ENCODE data around the gene PEAK1. TPM values are rescaled to one million over a fixed set of nuclear protein-coding genes. Genes with fewer than 3 reads are reported as not detected.

PEAK1 gene
- total and polyA plus RNA-seq, 2 donors (not counting 1 experiment from before 2014, with no cell fraction given), result 61.0 to 91.8 TPM

GRCh38 chr15:77144026-77144425 lies 275.9 kb downstream of the PEAK1 start:
- H3K4me1 ChIP-seq (ENCODE audit: control insufficient read depth, extremely low read depth, insufficient read depth, low read length), result peaks cover 30% of the 10 kb centered on the region
- no peaks in the 10 kb centered on the region for H3K27me3 ChIP-seq (ENCODE audit: control insufficient read depth, insufficient read depth, low read length)
- H3K36me3 ChIP-seq (ENCODE audit: control insufficient read depth, insufficient read depth, low read length), result no peaks in the 10 kb centered on the region
- DNase-seq (ENCODE audit: low read depth in 2 of 2), result peak; percentile 46 to 75
- no peaks in the 10 kb centered on the region for H3K9me3 ChIP-seq (ENCODE audit: control insufficient read depth, insufficient read depth, low read depth, low read length)
- peak overlapping the region in 2 of 4 experiments; percentile 10 to 13 for H3K4me3 ChIP-seq (replicated peaks in 1 of 4; ENCODE audit: control extremely low read depth in 1 of 4, insufficient read depth in 1 of 4, low read depth in 3 of 4, low read length in 4 of 4)
- no peaks in the 10 kb centered on the region for H3K79me2 ChIP-seq (ENCODE audit: control insufficient read depth, insufficient read depth, low read length)
- no peak overlapping the region for H2AFZ ChIP-seq (ENCODE audit: low read length)
- peak overlapping the region; percentile 95 for H3K27ac ChIP-seq (ENCODE audit: insufficient read depth, low read length)
- H3K4me2 ChIP-seq (ENCODE audit: extremely low read depth, insufficient read depth, low read length), result peak overlapping the region; percentile 95
- TF ChIP-seq CTCF (conservative IDR thresholded peaks at IDR 0.05 in 1 of 2, IDR thresholded peaks at IDR 0.05 in 1 of 2; ENCODE audit: low read depth in 1 of 2, low read length in 2 of 2) (no peak), EZH2 (IDR thresholded peaks at IDR 0.05; ENCODE audit: low read length, missing control alignments) (no peak)
- peak overlapping the region; percentile 36 for H3K9ac ChIP-seq (ENCODE audit: insufficient read depth, low read length)
- no peaks in the 10 kb centered on the region for H4K20me1 ChIP-seq (ENCODE audit: control insufficient read depth, extremely low read depth, insufficient read depth, low read length)

GRCh38 chr15:77143616-77144015 lies 276.3 kb downstream of the PEAK1 start:
- Histone ChIP-seq H4K20me1 (ENCODE audit: control insufficient read depth, extremely low read depth, insufficient read depth, low read length) (no peaks in the 10 kb centered on the region), H3K4me2 (ENCODE audit: extremely low read depth, insufficient read depth, low read length) (peak overlapping the region; percentile 95), H3K79me2 (ENCODE audit: control insufficient read depth, insufficient read depth, low read length) (no peaks in the 10 kb centered on the region), H2AFZ (ENCODE audit: low read length) (no peak overlapping the region), H3K9ac (ENCODE audit: insufficient read depth, low read length) (no peak overlapping the region), H3K27me3 (ENCODE audit: control insufficient read depth, insufficient read depth, low read length) (no peaks in the 10 kb centered on the region), H3K36me3 (ENCODE audit: control insufficient read depth, insufficient read depth, low read length) (no peaks in the 10 kb centered on the region), H3K4me1 (ENCODE audit: control insufficient read depth, extremely low read depth, insufficient read depth, low read length) (peaks cover 30% of the 10 kb centered on the region), H3K4me3 (replicated peaks in 1 of 4; ENCODE audit: control extremely low read depth in 1 of 4, insufficient read depth in 1 of 4, low read depth in 3 of 4, low read length in 4 of 4) (no peak overlapping the region), H3K9me3 (ENCODE audit: control insufficient read depth, insufficient read depth, low read depth, low read length) (no peaks in the 10 kb centered on the region), H3K27ac (ENCODE audit: insufficient read depth, low read length) (peak overlapping the region; percentile 95)
- peak in 1 of 2 donors; percentile 53 for DNase-seq (ENCODE audit: low read depth in 2 of 2)
- TF ChIP-seq CTCF (conservative IDR thresholded peaks at IDR 0.05 in 1 of 2, IDR thresholded peaks at IDR 0.05 in 1 of 2; ENCODE audit: low read depth in 1 of 2, low read length in 2 of 2) (no peak), EZH2 (IDR thresholded peaks at IDR 0.05; ENCODE audit: low read length, missing control alignments) (no peak)

GRCh38 chr15:77143191-77143590 lies 276.7 kb downstream of the PEAK1 start:
- no peak for DNase-seq (ENCODE audit: low read depth in 2 of 2)
- TF ChIP-seq CTCF (conservative IDR thresholded peaks at IDR 0.05 in 1 of 2, IDR thresholded peaks at IDR 0.05 in 1 of 2; ENCODE audit: low read depth in 1 of 2, low read length in 2 of 2) (no peak), EZH2 (IDR thresholded peaks at IDR 0.05; ENCODE audit: low read length, missing control alignments) (no peak)
- Histone ChIP-seq H3K27me3 (ENCODE audit: control insufficient read depth, insufficient read depth, low read length) (no peaks in the 10 kb centered on the region), H3K27ac (ENCODE audit: insufficient read depth, low read length) (peak overlapping the region; percentile 95), H3K9ac (ENCODE audit: insufficient read depth, low read length) (no peak overlapping the region), H2AFZ (ENCODE audit: low read length) (no peak overlapping the region), H3K4me2 (ENCODE audit: extremely low read depth, insufficient read depth, low read length) (peak overlapping the region; percentile 95), H3K79me2 (ENCODE audit: control insufficient read depth, insufficient read depth, low read length) (no peaks in the 10 kb centered on the region), H4K20me1 (ENCODE audit: control insufficient read depth, extremely low read depth, insufficient read depth, low read length) (no peaks in the 10 kb centered on the region), H3K36me3 (ENCODE audit: control insufficient read depth, insufficient read depth, low read length) (no peaks in the 10 kb centered on the region), H3K4me3 (replicated peaks in 1 of 4; ENCODE audit: control extremely low read depth in 1 of 4, insufficient read depth in 1 of 4, low read depth in 3 of 4, low read length in 4 of 4) (no peak overlapping the region), H3K9me3 (ENCODE audit: control insufficient read depth, insufficient read depth, low read depth, low read length) (no peaks in the 10 kb centered on the region), H3K4me1 (ENCODE audit: control insufficient read depth, extremely low read depth, insufficient read depth, low read length) (peaks cover 30% of the 10 kb centered on the region)

Measured in fibroblast of lung (primary cell).